ENCODE measurements around the gene UBASH3B. TPM values are rescaled to one million over a fixed set of nuclear protein-coding genes. Genes with fewer than 3 reads are reported as not detected.
"Not testable (repeated sequence)": the region's sequence is repeated elsewhere in the genome, so short reads cannot be mapped to it uniquely, and the experiment has no call there.

UBASH3B gene
- total and polyA plus RNA-seq, 9 donors: 0.31 to 5.9 (median 1.8) TPM

DNA sequence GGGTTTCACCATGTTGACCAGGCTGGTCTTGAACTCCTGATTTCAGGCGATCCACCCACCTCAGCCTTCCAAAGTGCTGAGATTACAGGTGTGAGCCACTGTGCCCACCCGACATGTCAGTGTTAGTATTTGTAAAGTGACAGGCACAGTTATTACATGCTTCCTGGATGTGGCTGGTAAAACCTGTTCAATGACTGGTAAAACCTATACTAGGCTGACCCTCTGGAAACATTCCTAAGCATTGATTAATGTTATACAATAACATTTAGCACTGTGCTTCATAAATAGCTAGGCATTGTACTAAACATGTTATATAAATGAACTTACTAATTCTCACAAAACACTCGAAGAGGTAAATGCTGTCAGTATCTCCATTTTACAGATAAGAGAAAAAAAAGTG is 206.1 kb downstream of the UBASH3B start:
- DNase-seq: no peak
- H3K27me3 ChIP-seq: no peaks in the 10 kb centered on the region
- H3K4me3 ChIP-seq: no peak overlapping the region
- H3K27ac ChIP-seq: no peak overlapping the region
- no peaks in the 10 kb centered on the region for H3K36me3 ChIP-seq
- no peaks in the 10 kb centered on the region for H3K4me1 ChIP-seq (ENCODE audit: insufficient read depth)
- intact Hi-C loops (cut with DNase I): loop anchor here in 1 of 4 donors (5.0 to 10.0 kb wide), 2 partner anchors 161 to 193 kb away; no protein-coding TSS in a partner anchor
- no peaks in the 10 kb centered on the region for H3K9me3 ChIP-seq
- TF ChIP-seq POLR2A (IDR thresholded peaks at IDR 0.05) (no peak), EP300 (IDR thresholded peaks at IDR 0.05) (no peak)
- TF ChIP-seq, protein P1, sequence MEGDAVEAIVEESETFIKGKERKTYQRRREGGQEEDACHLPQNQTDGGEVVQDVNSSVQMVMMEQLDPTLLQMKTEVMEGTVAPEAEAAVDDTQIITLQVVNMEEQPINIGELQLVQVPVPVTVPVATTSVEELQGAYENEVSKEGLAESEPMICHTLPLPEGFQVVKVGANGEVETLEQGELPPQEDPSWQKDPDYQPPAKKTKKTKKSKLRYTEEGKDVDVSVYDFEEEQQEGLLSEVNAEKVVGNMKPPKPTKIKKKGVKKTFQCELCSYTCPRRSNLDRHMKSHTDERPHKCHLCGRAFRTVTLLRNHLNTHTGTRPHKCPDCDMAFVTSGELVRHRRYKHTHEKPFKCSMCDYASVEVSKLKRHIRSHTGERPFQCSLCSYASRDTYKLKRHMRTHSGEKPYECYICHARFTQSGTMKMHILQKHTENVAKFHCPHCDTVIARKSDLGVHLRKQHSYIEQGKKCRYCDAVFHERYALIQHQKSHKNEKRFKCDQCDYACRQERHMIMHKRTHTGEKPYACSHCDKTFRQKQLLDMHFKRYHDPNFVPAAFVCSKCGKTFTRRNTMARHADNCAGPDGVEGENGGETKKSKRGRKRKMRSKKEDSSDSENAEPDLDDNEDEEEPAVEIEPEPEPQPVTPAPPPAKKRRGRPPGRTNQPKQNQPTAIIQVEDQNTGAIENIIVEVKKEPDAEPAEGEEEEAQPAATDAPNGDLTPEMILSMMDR (IDR thresholded peaks at IDR 0.05): no peak
- WGBS, 3 donors: 66 to 82% (median 67%) methylated on average over 3 of the region's 3 CpGs

DNA sequence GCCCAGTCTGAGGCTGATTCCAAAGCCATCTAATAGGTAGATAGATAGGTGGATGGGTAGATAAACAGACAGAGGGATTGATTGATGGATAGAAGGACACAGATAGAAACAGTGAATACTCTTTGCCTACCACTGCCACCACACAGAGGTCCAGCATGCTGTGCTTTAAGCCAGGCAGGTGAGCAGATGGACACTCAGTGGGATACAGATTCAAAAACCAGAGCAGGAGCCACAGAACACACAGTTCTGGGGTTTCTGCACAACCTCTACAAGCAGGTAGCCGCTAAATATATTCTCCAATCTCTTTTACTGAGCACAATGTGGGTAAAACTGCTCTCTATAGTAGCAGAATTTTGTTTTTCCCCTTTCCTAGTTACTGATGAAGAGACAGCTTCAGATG is 206.6 kb downstream of the UBASH3B start:
- intact Hi-C loops (cut with DNase I): loop anchor here in 1 of 4 donors (5.0 to 10.0 kb wide), 2 partner anchors 160 to 193 kb away; no protein-coding TSS in a partner anchor
- no peak for DNase-seq
- TF ChIP-seq POLR2A (IDR thresholded peaks at IDR 0.05) (no peak), EP300 (IDR thresholded peaks at IDR 0.05) (no peak)
- TF ChIP-seq, protein P1 (IDR thresholded peaks at IDR 0.05): no peak
- no peaks in the 10 kb centered on the region for H3K9me3 ChIP-seq
- H3K27me3 ChIP-seq: no peaks in the 10 kb centered on the region
- no peak overlapping the region for H3K27ac ChIP-seq
- no peaks in the 10 kb centered on the region for H3K4me1 ChIP-seq (ENCODE audit: insufficient read depth)
- no peak overlapping the region for H3K4me3 ChIP-seq
- H3K36me3 ChIP-seq: no peaks in the 10 kb centered on the region
- WGBS, 3 donors: 83 to 94% (median 84%) methylated on average over 1 of the region's 1 CpG

DNA sequence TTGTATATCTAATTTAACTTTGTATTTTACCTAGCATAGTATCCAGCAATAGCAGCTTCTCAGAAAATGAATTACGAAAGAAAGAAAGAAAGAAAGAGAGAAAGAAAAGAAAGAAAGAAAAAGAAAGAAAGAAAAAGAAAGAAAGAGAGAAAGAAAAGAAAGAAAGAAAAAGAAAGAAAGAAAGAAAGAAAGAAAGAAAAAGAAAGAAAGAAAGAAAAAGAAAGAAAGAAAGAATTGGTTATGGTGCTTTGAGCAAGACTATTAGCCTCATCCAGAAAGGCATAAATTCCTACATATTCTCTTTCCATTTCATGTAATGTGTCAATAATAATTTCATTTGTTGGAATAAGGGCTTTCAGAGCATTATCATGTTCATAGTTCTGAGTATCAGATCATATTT is 207.6 kb downstream of the UBASH3B start:
- WGBS, 3 donors: 76 to 83% (median 76%) methylated on average over 1 of the region's 1 CpG
- H3K4me1 ChIP-seq (ENCODE audit: insufficient read depth); H3K4me3 ChIP-seq; H3K27ac ChIP-seq; H3K36me3 ChIP-seq; H3K27me3 ChIP-seq; DNase-seq; H3K9me3 ChIP-seq: not testable (repeated sequence)
- intact Hi-C loops (cut with DNase I): loop anchor here in 1 of 4 donors (5.0 to 10.0 kb wide), 2 partner anchors 159 to 192 kb away; no protein-coding TSS in a partner anchor

DNA sequence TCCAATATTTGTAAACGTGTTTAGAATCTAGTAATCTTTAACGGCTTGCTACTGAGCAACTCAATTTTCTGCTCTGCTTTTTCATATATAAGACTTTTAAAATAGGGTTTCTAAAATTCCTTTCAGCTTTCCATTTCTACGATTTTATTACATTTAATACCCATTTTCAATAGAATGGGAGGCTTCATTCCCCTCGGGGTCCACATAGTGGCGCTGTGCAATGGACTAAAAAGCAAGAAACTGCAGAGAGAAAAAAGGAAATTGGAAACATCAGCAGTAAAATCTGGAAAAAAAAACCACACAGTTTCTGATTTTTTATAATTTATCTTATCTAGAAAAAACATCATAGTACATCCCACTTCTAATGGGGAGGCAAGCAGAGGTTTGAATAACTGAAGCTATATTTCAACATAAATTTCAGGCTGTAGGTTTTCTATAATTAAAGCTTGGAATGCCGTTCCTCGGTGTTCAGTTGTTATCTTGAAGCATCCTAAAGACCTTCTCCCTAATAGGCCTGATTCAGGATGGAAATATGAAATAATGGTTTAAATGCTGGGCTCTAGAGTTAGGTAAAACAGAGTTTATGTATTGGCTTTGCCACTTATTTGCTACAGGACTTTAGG is 208.3 kb downstream of the UBASH3B start:
- Histone ChIP-seq H3K27me3 (no peaks in the 10 kb centered on the region), H3K9me3 (no peaks in the 10 kb centered on the region), H3K27ac (no peak overlapping the region), H3K36me3 (no peaks in the 10 kb centered on the region), H3K4me3 (no peak overlapping the region), H3K4me1 (ENCODE audit: insufficient read depth) (no peaks in the 10 kb centered on the region)
- peak; percentile 19 to 61 (median 40) for DNase-seq
- 6 to 10% (median 8%) methylated on average over 7 of the region's 7 CpGs for WGBS, 3 donors
- intact Hi-C loops (cut with DNase I): loop anchor here in 1 of 4 donors (5.0 to 10.0 kb wide), 2 partner anchors 158 to 191 kb away; no protein-coding TSS in a partner anchor
- no peak for TF ChIP-seq POLR2A (IDR thresholded peaks at IDR 0.05)
- TF ChIP-seq EP300 (IDR thresholded peaks at IDR 0.05): no peak
- TF ChIP-seq, protein P1 (IDR thresholded peaks at IDR 0.05): peak; percentile 26 to 67 (median 65)

Small RNA genes within 50 kb of the gene (small RNA-seq; reads per million reads assigned to genes)
- gene RF01210: not detected

Other genes with a start within 250 kb of the UBASH3B start
- gene CRTAM, start 182.8 kb downstream of the UBASH3B start, total RNA-seq: under 1 TPM in 5 of 7 donors, not detected in 2; 0.10 to 0.92 (median 0.30) TPM
- under 1 TPM; 0.06 to 0.83 TPM for gene CRTAM, start 182.8 kb downstream of the UBASH3B start, polyA plus RNA-seq
- 1 to 10 TPM; 3.0 to 7.9 (median 3.7) TPM for gene JHY, start 227.0 kb downstream of the UBASH3B start, total RNA-seq
- 1 to 10 TPM; 2.2 to 4.2 TPM for gene JHY, start 227.0 kb downstream of the UBASH3B start, polyA plus RNA-seq